ENCODE measurements around the gene R3HDM4.
A peak's percentile ranks its signal among the peaks of the same experiment; 100 is the strongest.

DNA sequence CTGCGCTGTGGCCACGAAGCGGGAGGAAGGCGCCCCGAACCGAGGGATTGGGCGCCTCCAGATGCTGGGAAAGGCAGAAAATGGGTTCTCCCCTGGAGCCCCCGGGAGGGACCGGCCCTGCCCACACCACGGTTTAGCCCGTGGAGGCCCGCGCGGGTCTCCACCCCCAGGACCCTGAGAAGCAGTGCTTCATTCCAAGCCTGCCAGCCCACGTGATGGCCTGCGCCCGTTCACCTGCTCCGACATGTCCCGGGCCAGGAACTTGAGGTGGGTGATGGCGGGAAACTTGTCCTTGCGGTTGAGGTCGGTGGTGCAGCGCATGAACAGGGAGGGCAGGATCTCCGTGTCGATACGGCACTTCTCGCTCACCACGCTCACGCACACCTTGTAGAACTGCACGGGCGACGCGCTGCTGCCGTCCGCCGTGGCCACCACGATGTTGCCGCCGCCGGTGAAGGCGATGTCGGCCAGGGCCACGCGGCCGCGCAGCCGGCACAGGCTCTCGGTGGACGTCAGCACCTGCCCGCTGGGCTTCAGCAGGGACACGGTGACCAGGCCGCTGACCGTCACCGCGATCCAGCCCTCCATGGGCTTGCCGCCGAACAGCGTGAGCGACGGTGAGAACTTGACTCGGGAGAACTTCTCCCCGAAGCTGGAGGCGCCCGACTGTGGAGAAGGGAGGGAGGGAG is 27.3 kb downstream of the R3HDM4 start:
- TF ChIP-seq, protein P1, sequence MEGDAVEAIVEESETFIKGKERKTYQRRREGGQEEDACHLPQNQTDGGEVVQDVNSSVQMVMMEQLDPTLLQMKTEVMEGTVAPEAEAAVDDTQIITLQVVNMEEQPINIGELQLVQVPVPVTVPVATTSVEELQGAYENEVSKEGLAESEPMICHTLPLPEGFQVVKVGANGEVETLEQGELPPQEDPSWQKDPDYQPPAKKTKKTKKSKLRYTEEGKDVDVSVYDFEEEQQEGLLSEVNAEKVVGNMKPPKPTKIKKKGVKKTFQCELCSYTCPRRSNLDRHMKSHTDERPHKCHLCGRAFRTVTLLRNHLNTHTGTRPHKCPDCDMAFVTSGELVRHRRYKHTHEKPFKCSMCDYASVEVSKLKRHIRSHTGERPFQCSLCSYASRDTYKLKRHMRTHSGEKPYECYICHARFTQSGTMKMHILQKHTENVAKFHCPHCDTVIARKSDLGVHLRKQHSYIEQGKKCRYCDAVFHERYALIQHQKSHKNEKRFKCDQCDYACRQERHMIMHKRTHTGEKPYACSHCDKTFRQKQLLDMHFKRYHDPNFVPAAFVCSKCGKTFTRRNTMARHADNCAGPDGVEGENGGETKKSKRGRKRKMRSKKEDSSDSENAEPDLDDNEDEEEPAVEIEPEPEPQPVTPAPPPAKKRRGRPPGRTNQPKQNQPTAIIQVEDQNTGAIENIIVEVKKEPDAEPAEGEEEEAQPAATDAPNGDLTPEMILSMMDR (conservative IDR thresholded peaks at IDR 0.05 in 1 of 2, IDR thresholded peaks at IDR 0.05 in 1 of 2; ENCODE audit: extremely low read depth in 1 of 2, insufficient read depth in 1 of 2, low read depth in 1 of 2, low read length in 2 of 2) = peak in 1 of 2 donors; percentile 21
- no peak for TF ChIP-seq EZH2 (IDR thresholded peaks at IDR 0.05; ENCODE audit: borderline replicate concordance, low read length)
